ENCODE results near the gene EPYC.

EPYC gene

GRCh38 chr12:90970911-90971310, 33.9 kb downstream of the EPYC start:
- ATAC-seq: no peak
- TF ChIP-seq ZC3H10 (CRISPR knock-in tag; IDR thresholded peaks at IDR 0.05): no peak
- TF ChIP-seq ZFP3 (CRISPR knock-in tag; IDR thresholded peaks at IDR 0.05): no peak
- TF ChIP-seq ZNF8 (CRISPR knock-in tag; IDR thresholded peaks at IDR 0.05): no peak
- no peak for TF ChIP-seq TOX (CRISPR knock-in tag; IDR thresholded peaks at IDR 0.05; ENCODE audit: borderline replicate concordance)
- TF ChIP-seq ZNF565 (CRISPR knock-in tag; conservative IDR thresholded peaks at IDR 0.05; ENCODE audit: low read depth): no peak
- no peak for TF ChIP-seq BACH2 (CRISPR knock-in tag; IDR thresholded peaks at IDR 0.05; ENCODE audit: borderline replicate concordance)

GRCh38 chr12:90970471-90970870, 34.3 kb downstream of the EPYC start:
- ATAC-seq: no peak
- TF ChIP-seq CREB5 (CRISPR knock-in tag; IDR thresholded peaks at IDR 0.05; ENCODE audit: low read depth) (no peak), ZFP3 (CRISPR knock-in tag; IDR thresholded peaks at IDR 0.05) (no peak), RARB (CRISPR knock-in tag; IDR thresholded peaks at IDR 0.05) (no peak), ZFP30 (CRISPR knock-in tag; IDR thresholded peaks at IDR 0.05) (no peak), POU6F1 (CRISPR knock-in tag; IDR thresholded peaks at IDR 0.05; ENCODE audit: borderline replicate concordance, low read depth) (no peak), BACH2 (CRISPR knock-in tag; IDR thresholded peaks at IDR 0.05; ENCODE audit: borderline replicate concordance) (no peak), CSRNP3 (CRISPR knock-in tag; IDR thresholded peaks at IDR 0.05) (no peak), TCF4 (CRISPR knock-in tag; IDR thresholded peaks at IDR 0.05; ENCODE audit: borderline replicate concordance) (no peak)

GRCh38 chr12:90969851-90970250, 34.9 kb downstream of the EPYC start:
- no peak for ATAC-seq
- TF ChIP-seq BACH2 (CRISPR knock-in tag; IDR thresholded peaks at IDR 0.05; ENCODE audit: borderline replicate concordance) (no peak), ZFP30 (CRISPR knock-in tag; IDR thresholded peaks at IDR 0.05) (no peak), OSR1 (CRISPR knock-in tag; IDR thresholded peaks at IDR 0.05) (no peak), GLIS3 (CRISPR knock-in tag; IDR thresholded peaks at IDR 0.05) (no peak), POU6F1 (CRISPR knock-in tag; IDR thresholded peaks at IDR 0.05; ENCODE audit: borderline replicate concordance, low read depth) (no peak), TOX (CRISPR knock-in tag; IDR thresholded peaks at IDR 0.05; ENCODE audit: borderline replicate concordance) (no peak), CSRNP3 (CRISPR knock-in tag; IDR thresholded peaks at IDR 0.05) (no peak), SNAI2 (CRISPR knock-in tag; IDR thresholded peaks at IDR 0.05) (no peak), ZNF8 (CRISPR knock-in tag; IDR thresholded peaks at IDR 0.05) (no peak)

GRCh38 chr12:90969346-90969745, 35.4 kb downstream of the EPYC start:
- no peak for ATAC-seq
- TF ChIP-seq ISL1 (CRISPR knock-in tag; IDR thresholded peaks at IDR 0.05): no peak
- TF ChIP-seq BACH2 (CRISPR knock-in tag; IDR thresholded peaks at IDR 0.05; ENCODE audit: borderline replicate concordance): no peak
- TF ChIP-seq CSDC2 (CRISPR knock-in tag; IDR thresholded peaks at IDR 0.05): no peak
- no peak for TF ChIP-seq PPARA (CRISPR knock-in tag; IDR thresholded peaks at IDR 0.05; ENCODE audit: borderline replicate concordance)
- TF ChIP-seq SNAI2 (CRISPR knock-in tag; IDR thresholded peaks at IDR 0.05): no peak
- no peak for TF ChIP-seq CREB5 (CRISPR knock-in tag; IDR thresholded peaks at IDR 0.05; ENCODE audit: low read depth)
- TF ChIP-seq TCF4 (CRISPR knock-in tag; IDR thresholded peaks at IDR 0.05; ENCODE audit: borderline replicate concordance): no peak
- TF ChIP-seq ARNTL (CRISPR knock-in tag; IDR thresholded peaks at IDR 0.05; ENCODE audit: borderline replicate concordance, low read depth): no peak
- no peak for TF ChIP-seq POU6F1 (CRISPR knock-in tag; IDR thresholded peaks at IDR 0.05; ENCODE audit: borderline replicate concordance, low read depth)
- TF ChIP-seq ZNF70 (CRISPR knock-in tag; IDR thresholded peaks at IDR 0.05): no peak
- no peak for TF ChIP-seq ZC3H10 (CRISPR knock-in tag; IDR thresholded peaks at IDR 0.05)
- TF ChIP-seq CSRNP3 (CRISPR knock-in tag; IDR thresholded peaks at IDR 0.05): no peak
- no peak for TF ChIP-seq ZNF565 (CRISPR knock-in tag; conservative IDR thresholded peaks at IDR 0.05; ENCODE audit: low read depth)

Measured in SK-N-SH treated with all-trans-retinoic acid at 6 μM for 48 hours (cell line).